ENCODE data around the gene PTRH1.

GRCh38 chr9:127763918-127764384 lies 48.5 kb upstream of the PTRH1 start:
- TF ChIP-seq CTCF (IDR thresholded peaks at IDR 0.05) = peak in 3 of 7 experiments; percentile 9 to 45 (median 14)
- TF ChIP-seq POLR2A (IDR thresholded peaks at IDR 0.05) = no peak
- TF ChIP-seq POLR2AphosphoS5 (IDR thresholded peaks at IDR 0.05) = peak in 2 of 3 donors; percentile 58 to 63
- peak; percentile 69 for TF ChIP-seq EP300 (IDR thresholded peaks at IDR 0.05)

All from stomach (tissue), 4 donors.